HFFc6 (cell line): Measurements from ENCODE around the gene SDK2. TPM values are rescaled to one million over a fixed set of nuclear protein-coding genes. Genes with fewer than 3 reads are reported as not detected.

Source experiments
- DNase-seq: peaks from one replicate; pipeline ENCODE4 v3.0.0-alpha.2; 2018
- H3K27ac Mint-ChIP-seq: 2 replicates; pipeline ENCODE4 v1.8.0; 2020; ENCODE audit warnings: mild to moderate bottlenecking, mixed read lengths
- H3K27me3 Mint-ChIP-seq: 2 replicates; pipeline ENCODE4 v1.8.0; 2021; ENCODE audit warnings: mild to moderate bottlenecking, moderate library complexity, mixed read lengths; ENCODE audit not compliant: insufficient read depth
- H3K36me3 Mint-ChIP-seq: 2 replicates; pipeline ENCODE4 v1.8.0; 2021; ENCODE audit warnings: low read depth, mixed read lengths
- H3K4me1 Mint-ChIP-seq: 2 replicates; pipeline ENCODE4 v1.8.0; 2020; ENCODE audit warnings: low read depth, mixed read lengths
- H3K4me3 Mint-ChIP-seq: 2 replicates; pipeline ENCODE4 v1.8.0; 2020; ENCODE audit warnings: mild to moderate bottlenecking, moderate library complexity, mixed read lengths
- H3K9me3 Mint-ChIP-seq: 2 replicates; pipeline ENCODE4 v1.8.0; 2020; ENCODE audit warnings: mild to moderate bottlenecking, mixed read lengths
- CTCF ChIP-seq: fragments of 200-600 bp; sonication (generic); IDR thresholded peaks from 2 replicates; pipeline ENCODE4 v1.5.0; 2021; ENCODE audit warnings: antibody characterized with exemption, mild to moderate bottlenecking
- total RNA-seq, 6 experiments: library from RNA; stranded (reverse); fragmentation: NEBNext Ultra II Directional; extraction: Animal tissue kit (Norgen Biotek cat#: 25700); gene quantifications; 2 replicates in 1 of 6; 3 replicates in 5 of 6; pipeline ENCODE4 v1.2.3, GENCODE V29; 2021

Gene SDK2
- total RNA-seq, 6 experiments from 2014 or later = 0.03 TPM; not detected in 4

GRCh38 chr17:73592501-73592961 is 51.7 kb downstream of the SDK2 start:
- Mint-ChIP-seq H3K27ac (no peak overlapping the region), H3K4me1 (no peaks in the 10 kb centered on the region), H3K36me3 (peaks cover 4% of the 10 kb centered on the region; the same call in 1 of the 2 replicates), H3K27me3 (no peaks in the 10 kb centered on the region; the same call in 1 of the 2 replicates), H3K4me3 (no peak overlapping the region), H3K9me3 (peaks cover 71% of the 10 kb centered on the region)
- no peak for TF ChIP-seq CTCF
- DNase-seq = no peak

- Mint-ChIP-seq H3K27me3 (no peaks in the 10 kb centered on the region; the same call in 1 of the 2 replicates), H3K9me3 (peaks cover 71% of the 10 kb centered on the region), H3K27ac (no peak overlapping the region), H3K4me3 (no peak overlapping the region), H3K4me1 (no peaks in the 10 kb centered on the region), H3K36me3 (peaks cover 4% of the 10 kb centered on the region; the same call in 1 of the 2 replicates)
- no peak for DNase-seq
- TF ChIP-seq CTCF = no peak
Measured at GRCh38 chr17:73592079-73592415, 52.2 kb downstream of the SDK2 start.

- H3K4me1 Mint-ChIP-seq = no peaks in the 10 kb centered on the region
- peaks cover 71% of the 10 kb centered on the region for H3K9me3 Mint-ChIP-seq
- H3K36me3 Mint-ChIP-seq = peaks cover 4% of the 10 kb centered on the region; the same call in 1 of the 2 replicates
- DNase-seq = no peak
- no peak for TF ChIP-seq CTCF
- H3K27ac Mint-ChIP-seq = no peak overlapping the region
- H3K4me3 Mint-ChIP-seq = no peak overlapping the region
- no peaks in the 10 kb centered on the region; the same call in 1 of the 2 replicates for H3K27me3 Mint-ChIP-seq
Measured at GRCh38 chr17:73591296-73592078, 52.8 kb downstream of the SDK2 start.

- no peak for DNase-seq
- H3K27me3 Mint-ChIP-seq = no peaks in the 10 kb centered on the region; the same call in 1 of the 2 replicates
- H3K27ac Mint-ChIP-seq = no peak overlapping the region
Measured at GRCh38 chr17:73589363-73589980, 54.8 kb downstream of the SDK2 start.

GRCh38 chr17:73588891-73589290 is 55.4 kb downstream of the SDK2 start:
- H3K4me1 Mint-ChIP-seq = no peaks in the 10 kb centered on the region
- peaks cover 4% of the 10 kb centered on the region; the same call in 1 of the 2 replicates for H3K36me3 Mint-ChIP-seq
- no peak overlapping the region for H3K27ac Mint-ChIP-seq
- no peak for TF ChIP-seq CTCF
- H3K27me3 Mint-ChIP-seq = no peaks in the 10 kb centered on the region; the same call in 1 of the 2 replicates
- no peak overlapping the region for H3K4me3 Mint-ChIP-seq
- peaks cover 76% of the 10 kb centered on the region for H3K9me3 Mint-ChIP-seq
- DNase-seq = no peak

More at GRCh38 chr17:73589363-73589980, 54.8 kb downstream of the SDK2 start:
- Mint-ChIP-seq H3K4me1 (no peaks in the 10 kb centered on the region), H3K9me3 (peaks cover 82% of the 10 kb centered on the region), H3K4me3 (no peak overlapping the region), H3K36me3 (peaks cover 4% of the 10 kb centered on the region; the same call in 1 of the 2 replicates)
- TF ChIP-seq CTCF = no peak
